GM13977 (cell line): Measurements from ENCODE around the gene LMF2.
"Not testable (repeated sequence)": the region's sequence is repeated elsewhere in the genome, so short reads cannot be mapped to it uniquely, and the experiment has no call there.

Experiments used
- DNase-seq: peaks from one replicate; pipeline ENCODE4 v3.0.0; 2012; ENCODE audit warnings: low spot score
- CTCF ChIP-seq: IDR thresholded peaks from 2 replicates; pipeline ENCODE4 v1.5.1; 2012; ENCODE audit warnings: mild to moderate bottlenecking, control low read depth; ENCODE audit not compliant: insufficient read depth; ENCODE audit errors: extremely low read depth, missing control alignments
- in situ Hi-C: fragments of 300-500 bp; cut with MboI; formaldehyde crosslinking; loops from one replicate; pipeline ENCODE4 v1.12.0; 2022; ENCODE audit warnings: low sequenced_read_pairs, low pct_unique_long_range_greater_than_20kb, mixed read lengths, inconsistent platforms; ENCODE audit not compliant: unreplicated experiment

The LMF2 gene

DNA sequence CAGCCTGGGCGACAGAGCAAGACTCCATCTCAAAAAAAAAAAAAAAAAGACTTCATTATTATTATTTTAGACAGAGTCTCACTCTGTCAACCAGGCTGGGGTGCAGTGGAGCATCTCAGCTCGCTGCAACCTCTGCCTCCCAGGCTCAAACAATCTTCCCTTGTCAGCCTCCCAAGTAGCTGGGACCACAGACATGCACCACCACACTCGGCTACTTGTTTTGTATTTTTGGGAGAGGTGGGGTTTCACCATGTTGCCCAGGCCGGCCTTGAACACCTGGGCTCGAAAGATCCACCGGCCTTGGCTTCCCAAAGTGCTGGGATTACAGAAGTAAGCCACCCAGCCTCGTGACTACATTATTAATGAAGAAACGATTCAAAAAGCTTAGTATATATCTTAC, 27.6 kb upstream of the LMF2 start:
- no peak for TF ChIP-seq CTCF
- in situ Hi-C loops, result no loop called here
- DNase-seq, result no peak

DNA sequence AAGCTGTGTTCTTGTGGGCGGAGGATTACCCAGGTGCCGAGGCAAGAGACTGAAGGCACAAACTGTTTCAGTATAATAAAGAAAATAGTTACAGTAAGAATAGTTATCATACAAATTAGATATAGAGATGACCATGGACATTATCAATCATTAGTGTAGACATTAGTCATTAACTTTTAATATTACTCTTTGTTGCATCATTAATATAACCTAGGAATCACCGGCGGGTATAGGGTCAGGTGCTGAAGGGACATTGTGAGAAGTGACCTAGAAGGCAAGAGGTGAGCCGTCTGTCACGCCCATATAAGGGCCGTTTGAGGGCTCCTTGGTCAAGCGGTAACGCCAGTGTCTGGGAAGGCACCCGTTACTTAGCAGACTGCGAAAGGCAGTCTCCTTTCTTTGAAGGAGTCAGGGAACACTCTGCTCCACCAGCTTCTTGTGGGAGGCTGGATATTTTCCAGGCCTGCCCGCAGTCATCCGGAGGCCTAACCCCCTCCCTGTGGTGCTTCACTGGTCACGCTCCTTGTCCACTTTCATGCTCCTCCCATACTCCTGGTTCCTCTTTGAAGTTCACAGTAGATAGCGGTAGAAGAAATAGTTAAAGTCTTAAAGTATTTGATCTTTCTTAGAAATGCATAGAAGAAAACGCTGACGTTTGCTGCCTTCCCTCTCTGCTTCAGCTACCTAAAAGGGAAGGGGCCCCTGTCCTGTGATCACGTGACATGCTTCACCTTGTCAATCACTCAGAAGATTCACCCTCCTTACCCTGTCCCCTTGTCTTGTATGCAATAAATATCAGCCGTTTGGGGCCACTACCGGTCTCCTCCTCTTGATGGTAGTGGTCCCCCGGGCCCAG, 26.6 kb upstream of the LMF2 start:
- DNase-seq, in situ Hi-C loops: not testable (repeated sequence)

DNA sequence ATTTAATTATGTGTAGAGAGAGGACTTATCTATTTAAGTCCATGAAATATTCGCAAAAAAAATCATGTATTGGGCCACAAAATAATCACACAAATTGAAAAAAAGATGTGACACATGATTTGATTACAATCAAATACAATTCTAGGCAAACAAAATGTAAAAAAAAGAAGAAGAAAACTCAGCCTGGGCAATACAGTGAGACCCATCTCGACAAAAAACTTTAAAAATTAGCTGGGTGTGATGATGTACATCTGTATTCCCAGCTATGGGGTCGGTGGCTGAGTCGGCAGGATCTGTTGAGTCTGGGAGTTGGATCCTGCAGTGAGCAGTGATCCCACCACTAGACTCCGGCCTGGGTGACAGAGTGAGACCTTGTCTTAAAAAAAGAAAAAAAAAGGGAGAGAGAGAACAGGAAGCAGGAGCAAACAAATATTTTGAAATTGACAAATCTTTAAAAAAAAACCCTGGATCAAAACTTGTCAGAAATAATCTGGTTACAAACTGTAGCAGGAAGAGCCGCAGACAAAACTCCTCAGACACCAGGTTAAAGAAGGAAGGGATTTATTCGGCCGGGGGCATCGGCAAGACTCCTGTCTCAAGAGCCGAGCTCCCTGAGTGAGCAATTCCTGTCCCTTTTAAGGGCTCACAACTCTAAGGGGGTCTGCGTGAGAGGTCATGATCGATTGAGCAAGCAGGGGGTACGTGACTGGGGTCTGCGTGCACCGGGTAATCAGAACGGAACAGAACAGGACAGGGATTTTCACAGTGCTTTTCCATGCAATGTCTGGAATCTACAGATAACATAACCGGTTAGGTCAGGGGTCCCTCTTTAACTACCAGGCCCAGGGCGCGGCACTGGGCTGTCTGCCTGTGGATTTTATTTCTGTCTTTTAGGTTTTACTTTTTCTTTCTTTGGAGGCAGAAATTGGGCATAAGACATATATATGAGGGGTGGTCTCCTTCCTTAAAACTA, 25.6 kb upstream of the LMF2 start:
- in situ Hi-C loops, result no loop called here
- TF ChIP-seq CTCF, result no peak
- DNase-seq, result no peak

DNA sequence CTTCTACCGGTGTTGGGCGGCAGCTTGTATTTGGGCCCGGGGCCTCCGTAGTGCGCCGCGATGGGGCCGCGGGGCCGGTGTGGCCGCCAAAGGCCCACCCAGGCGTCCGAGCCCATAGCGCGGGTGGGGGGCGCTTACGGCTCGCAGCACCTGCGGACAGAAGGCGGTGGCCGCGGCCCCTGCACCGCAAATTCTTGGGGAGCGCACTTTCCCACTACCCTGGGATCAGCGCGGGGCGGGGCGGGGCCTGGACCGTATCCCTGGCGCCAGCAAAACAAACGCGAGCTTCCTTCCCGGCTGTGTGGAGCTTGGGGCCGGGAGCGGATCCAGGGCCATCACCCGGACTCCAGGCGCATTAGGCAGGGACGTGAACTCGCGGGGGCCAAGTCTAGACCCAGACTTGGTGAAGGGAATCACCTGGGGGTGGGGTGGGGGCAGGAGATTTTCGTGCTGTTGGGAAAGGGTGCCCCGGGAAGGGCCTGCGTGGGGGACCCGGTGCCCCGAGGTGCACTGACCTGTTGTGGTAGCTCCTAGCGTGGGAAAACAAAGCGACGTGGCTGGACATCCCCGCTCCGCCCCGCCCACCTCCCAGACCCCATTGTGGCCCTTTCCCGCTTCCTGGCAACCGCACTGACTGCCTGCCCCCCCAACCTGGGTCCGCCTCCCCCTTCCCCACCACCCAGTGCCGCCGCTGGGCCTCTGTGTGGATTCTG, 24.6 kb upstream of the LMF2 start:
- in situ Hi-C loops, result no loop called here
- peak; percentile 23 for TF ChIP-seq CTCF
- no peak for DNase-seq

- no peak for TF ChIP-seq CTCF
- in situ Hi-C loops, result no loop called here
- DNase-seq, result peak; percentile 83
Measured at GRCh38 chr22:50531546-50531961, 24.1 kb upstream of the LMF2 start.

DNA sequence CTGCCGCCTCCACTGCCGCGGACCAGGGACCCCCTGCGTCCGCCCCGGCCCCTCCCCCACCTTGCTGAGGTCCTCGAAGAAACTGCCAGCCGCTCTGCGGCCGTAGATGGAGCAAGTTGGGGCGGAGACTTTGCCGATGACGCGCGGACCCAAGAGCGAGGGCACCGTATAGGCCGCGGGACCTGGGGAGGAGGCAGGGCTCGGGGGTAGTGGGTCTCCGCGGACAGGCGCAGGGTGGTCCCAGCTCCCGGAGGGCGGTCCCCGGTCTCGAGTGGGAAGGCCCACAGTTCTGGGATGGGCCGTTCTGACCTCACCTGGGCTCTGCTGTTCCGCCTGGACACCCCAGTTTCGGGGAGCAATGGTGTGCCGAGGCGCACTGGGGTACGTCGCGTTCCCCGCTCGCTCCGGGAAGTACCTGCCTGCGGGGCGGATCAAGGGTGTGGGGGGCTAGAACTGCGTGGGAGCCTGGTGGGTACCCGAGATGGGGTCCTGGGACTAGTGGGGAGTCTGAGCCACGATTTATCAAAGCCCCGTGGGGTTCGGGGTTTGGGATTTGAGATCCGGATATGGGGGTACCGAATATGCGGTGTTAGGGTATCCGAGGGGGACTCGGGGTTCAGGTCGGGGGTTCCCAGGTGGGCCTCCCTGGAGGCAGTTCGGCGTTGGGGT, 23.5 kb upstream of the LMF2 start:
- in situ Hi-C loops, result no loop called here
- no peak for TF ChIP-seq CTCF
- DNase-seq, result peak; percentile 89
